AG04449 (cell line): ENCODE results near the gene FURIN.

Experiments used
- CTCF ChIA-PET: fragments of 350-600 bp; formaldehyde crosslinking; extraction: SDS; loops from one replicate; lab custom pipeline; 2021; ENCODE audit warnings: antibody characterized with exemption; lab: Yijun Ruan, JAX
- POLR2A ChIA-PET: fragments of 400-600, 350-600 bp; formaldehyde crosslinking; extraction: SDS; loops from one replicate; lab custom pipeline; 2020; ENCODE audit warnings: antibody characterized with exemption, inconsistent platforms; lab: Yijun Ruan, JAX
- DNase-seq: peaks from one replicate; pipeline ENCODE4 v3.0.0-alpha.2; 2010; ENCODE audit warnings: low read depth, low spot score
- H3K4me3 ChIP-seq: 2 replicates; pipeline ENCODE4 v1.5.1; 2011; ENCODE audit warnings: low read depth, mild to moderate bottlenecking, control low read depth, low read length
- CTCF ChIP-seq: IDR thresholded peaks from one replicate; pipeline ENCODE4 v1.5.1; 2011; ENCODE audit warnings: mild to moderate bottlenecking, moderate library complexity, low read length, control low read depth, inconsistent platforms; ENCODE audit not compliant: insufficient read depth; ENCODE audit errors: missing control alignments

Gene FURIN

GRCh38 chr15:90857337-90857736, 11.1 kb upstream of the FURIN start:
- no peak for TF ChIP-seq CTCF
- POLR2A ChIA-PET = no interaction called here
- CTCF ChIA-PET = no interaction called here
- H3K4me3 ChIP-seq = no peak overlapping the region
- no peak for DNase-seq

- DNase-seq = no peak
- no peak for TF ChIP-seq CTCF
- CTCF ChIA-PET = interaction anchor here (0.6 kb wide), 1 partner anchor 159 kb away, joined by 3 read pairs; no protein-coding TSS in a partner anchor
- POLR2A ChIA-PET = no interaction called here
- no peak overlapping the region for H3K4me3 ChIP-seq
These were observed 10.4 kb upstream of the FURIN start for GRCh38 chr15:90857883-90858443.

GRCh38 chr15:90859234-90860131, 8.9 kb upstream of the FURIN start:
- ChIA-PET POLR2A (no interaction called here), CTCF (interaction anchor here (1.0 kb wide), 1 partner anchor 166 kb away, joined by 4 read pairs; no protein-coding TSS in a partner anchor)
- DNase-seq = no peak

GRCh38 chr15:90860450-90860849, 7.9 kb upstream of the FURIN start:
- no peak for TF ChIP-seq CTCF
- ChIA-PET POLR2A (no interaction called here), CTCF (interaction anchor here (0.6 kb wide), 1 partner anchor 72 kb away, joined by 3 read pairs; the partner anchor contains the start of gene HDDC3)
- H3K4me3 ChIP-seq = no peak overlapping the region
- no peak for DNase-seq

More at GRCh38 chr15:90859234-90860131, 8.9 kb upstream of the FURIN start:
- no peak overlapping the region for H3K4me3 ChIP-seq
- no peak for TF ChIP-seq CTCF

- H3K4me3 ChIP-seq = no peak overlapping the region
- CTCF ChIA-PET = interaction anchor here (0.6 kb wide), 1 partner anchor 71 kb away, joined by 3 read pairs; the partner anchor contains the start of gene HDDC3
- POLR2A ChIA-PET = no interaction called here
- DNase-seq = no peak
- TF ChIP-seq CTCF = no peak
These were observed 7.3 kb upstream of the FURIN start for GRCh38 chr15:90860942-90861675.
